Left forelimb (tissue), 1 donor: ENCODE results near the gene SLC4A7.
A peak's percentile ranks its signal among the peaks of the same experiment; 100 is the strongest.
"Not testable (repeated sequence)": the region's sequence is repeated elsewhere in the genome, so short reads cannot be mapped to it uniquely, and the experiment has no call there.

Experiments used
- DNase-seq: peaks from one replicate; pipeline ENCODE4 v3.0.0-alpha.2; 2018; ENCODE audit warnings: low spot score

The SLC4A7 gene

GRCh38 chr3:27428446-27428845 is 55.7 kb downstream of the SLC4A7 start:
- DNase-seq = no peak

GRCh38 chr3:27426926-27427325 is 57.3 kb downstream of the SLC4A7 start:
- DNase-seq = no peak

- no peak for DNase-seq
These were observed 58.2 kb downstream of the SLC4A7 start for GRCh38 chr3:27425896-27426565.

- DNase-seq = not testable (repeated sequence)
These were observed 59.2 kb downstream of the SLC4A7 start for GRCh38 chr3:27424812-27425521.

GRCh38 chr3:27423463-27423862 is 60.7 kb downstream of the SLC4A7 start:
- no peak for DNase-seq

- no peak for DNase-seq
These were observed 61.6 kb downstream of the SLC4A7 start for GRCh38 chr3:27422617-27423016.

- DNase-seq = no peak
These were observed 69.0 kb downstream of the SLC4A7 start for GRCh38 chr3:27415202-27415601.

GRCh38 chr3:27392950-27393679 is 91.1 kb downstream of the SLC4A7 start:
- DNase-seq = no peak

- DNase-seq = not testable (repeated sequence)
These were observed 91.8 kb downstream of the SLC4A7 start for GRCh38 chr3:27392414-27392813.

GRCh38 chr3:27391796-27392195 is 92.4 kb downstream of the SLC4A7 start:
- DNase-seq = no peak

GRCh38 chr3:27387625-27388024 is 96.6 kb downstream of the SLC4A7 start:
- DNase-seq = no peak

GRCh38 chr3:27385504-27385903 is 98.7 kb downstream of the SLC4A7 start:
- DNase-seq = no peak

- no peak for DNase-seq
These were observed 100.0 kb downstream of the SLC4A7 start for GRCh38 chr3:27384191-27384590.

GRCh38 chr3:27380433-27381357 is 103.5 kb downstream of the SLC4A7 start:
- no peak for DNase-seq

GRCh38 chr3:27378331-27378730 is 105.9 kb downstream of the SLC4A7 start:
- DNase-seq = no peak

- DNase-seq = no peak
These were observed 107.9 kb downstream of the SLC4A7 start for GRCh38 chr3:27376109-27376772.

GRCh38 chr3:27368831-27369607 is 115.2 kb downstream of the SLC4A7 start, which contains the start of gene NEK10:
Gene NEK10 (minus strand): TSS chr3:27369383. CDS start chr3:27352882, 16,501 bp downstream.
- peak; percentile 94 for DNase-seq

- no peak for DNase-seq
These were observed 118.1 kb downstream of the SLC4A7 start for GRCh38 chr3:27366062-27366591.

- DNase-seq = no peak
These were observed 123.8 kb downstream of the SLC4A7 start for GRCh38 chr3:27360113-27361078.
